Right renal pelvis (tissue), 4 donors: ENCODE measurements around the gene TENT5D. TPM values are rescaled to one million over a fixed set of nuclear protein-coding genes. Genes with fewer than 3 reads are reported as not detected.
"Not testable (repeated sequence)": the region's sequence is repeated elsewhere in the genome, so short reads cannot be mapped to it uniquely, and the experiment has no call there.

Experiments used
- DNase-seq, 4 donors: peaks; one replicate each; pipeline ENCODE4 v3.0.0-alpha.2; 2013; ENCODE audit warnings: low read depth in 4 of 4, low spot score in 3 of 4, missing footprints in 1 of 4
- polyA plus RNA-seq, 4 donors: library from polyadenylated mRNA; unstranded; fragments of 120-200 nt; gene quantifications; one replicate each; pipeline ENCODE4 v1.2.1, GENCODE V29; 2013; ENCODE audit not compliant: insufficient read length in 4 of 4

The TENT5D gene
- under 1 TPM in 3 of 4 donors, not detected in 1; 0.04 to 0.15 (median 0.07) TPM for polyA plus RNA-seq

- no peak for DNase-seq
Observed at GRCh38 chrX:80420147-80420546, at the start of gene TENT5D. Gene TENT5D, plus strand, starts transcription at chrX:80420447. Its CDS starts 22,093 bp downstream, at chrX:80442540.

- not testable (repeated sequence) for DNase-seq
Observed at GRCh38 chrX:80385651-80386050, 34.6 kb upstream of the TENT5D start.

GRCh38 chrX:80388206-80388605 is 32.0 kb upstream of the TENT5D start:
- no peak for DNase-seq

GRCh38 chrX:80412042-80412441 is 8.2 kb upstream of the TENT5D start:
- DNase-seq = no peak

GRCh38 chrX:80423000-80423399 is 2.8 kb downstream of the TENT5D start:
- DNase-seq = no peak

- no peak for DNase-seq
Observed at GRCh38 chrX:80423744-80424143, 3.5 kb downstream of the TENT5D start.

GRCh38 chrX:80430826-80431504 is 10.7 kb downstream of the TENT5D start:
- no peak for DNase-seq

GRCh38 chrX:80431505-80431832 is 11.2 kb downstream of the TENT5D start:
- no peak for DNase-seq

- DNase-seq = no peak
Observed at GRCh38 chrX:80432441-80432840, 12.2 kb downstream of the TENT5D start.

- DNase-seq = no peak
Observed at GRCh38 chrX:80432863-80433262, 12.6 kb downstream of the TENT5D start.

GRCh38 chrX:80468166-80468565 is 47.9 kb downstream of the TENT5D start:
- not testable (repeated sequence) for DNase-seq

- DNase-seq = no peak
Observed at GRCh38 chrX:80471582-80471981, 51.3 kb downstream of the TENT5D start.

GRCh38 chrX:80485543-80485942 is 65.3 kb downstream of the TENT5D start:
- no peak for DNase-seq

- DNase-seq = no peak
Observed at GRCh38 chrX:80486299-80486698, 66.1 kb downstream of the TENT5D start.

GRCh38 chrX:80489166-80489565 is 68.9 kb downstream of the TENT5D start:
- no peak for DNase-seq
